Upper lobe of left lung (tissue), 4 donors: ENCODE measurements around the gene SPATA1.

Experiments used
- EP300 ChIP-seq, 4 donors: sonication (generic); formaldehyde crosslinking; IDR thresholded peaks; one replicate each; pipeline ENCODE4 v1.5.1; 2017; ENCODE audit warnings: antibody characterized with exemption in 4 of 4, control low read depth in 2 of 4
- POLR2A ChIP-seq, 4 donors: fragments of 450-650 bp; IDR thresholded peaks; one replicate each; pipeline ENCODE4 v1.5.1; 2016 to 2017; ENCODE audit warnings: antibody characterized with exemption in 4 of 4, mild to moderate bottlenecking in 2 of 4
- TF ChIP-seq, protein P1 (sequence below), 6 experiments: fragments of 450-650 bp in 4 of 6; fragments of 200-600 bp in 2 of 6; sonication (generic) in 2 of 6; IDR thresholded peaks; one replicate each; pipeline ENCODE4 v1.5.1; 2016 to 2019; ENCODE audit warnings: antibody characterized with exemption in 6 of 6

GRCh38 chr1:84569216-84569615, 63.0 kb downstream of the SPATA1 start:
- TF ChIP-seq, protein P1, sequence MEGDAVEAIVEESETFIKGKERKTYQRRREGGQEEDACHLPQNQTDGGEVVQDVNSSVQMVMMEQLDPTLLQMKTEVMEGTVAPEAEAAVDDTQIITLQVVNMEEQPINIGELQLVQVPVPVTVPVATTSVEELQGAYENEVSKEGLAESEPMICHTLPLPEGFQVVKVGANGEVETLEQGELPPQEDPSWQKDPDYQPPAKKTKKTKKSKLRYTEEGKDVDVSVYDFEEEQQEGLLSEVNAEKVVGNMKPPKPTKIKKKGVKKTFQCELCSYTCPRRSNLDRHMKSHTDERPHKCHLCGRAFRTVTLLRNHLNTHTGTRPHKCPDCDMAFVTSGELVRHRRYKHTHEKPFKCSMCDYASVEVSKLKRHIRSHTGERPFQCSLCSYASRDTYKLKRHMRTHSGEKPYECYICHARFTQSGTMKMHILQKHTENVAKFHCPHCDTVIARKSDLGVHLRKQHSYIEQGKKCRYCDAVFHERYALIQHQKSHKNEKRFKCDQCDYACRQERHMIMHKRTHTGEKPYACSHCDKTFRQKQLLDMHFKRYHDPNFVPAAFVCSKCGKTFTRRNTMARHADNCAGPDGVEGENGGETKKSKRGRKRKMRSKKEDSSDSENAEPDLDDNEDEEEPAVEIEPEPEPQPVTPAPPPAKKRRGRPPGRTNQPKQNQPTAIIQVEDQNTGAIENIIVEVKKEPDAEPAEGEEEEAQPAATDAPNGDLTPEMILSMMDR (IDR thresholded peaks at IDR 0.05) = no peak
- TF ChIP-seq EP300 (IDR thresholded peaks at IDR 0.05) = no peak
- no peak for TF ChIP-seq POLR2A (IDR thresholded peaks at IDR 0.05)
